CD14-positive monocyte (primary cell): ENCODE results near the gene TPRN. TPM values are rescaled to one million over a fixed set of nuclear protein-coding genes. Genes with fewer than 3 reads are reported as not detected.

Experiments
- DNase-seq, 3 donors: peaks; one replicate each; pipeline ENCODE4 v3.0.0-alpha.2; 2011 to 2022
- H2AFZ ChIP-seq: 2 replicates; pipeline ENCODE4 v1.6.0; 2012; ENCODE audit warnings: mild to moderate bottlenecking, low read depth, low read length, inconsistent platforms; ENCODE audit not compliant: insufficient read depth, poor library complexity, severe bottlenecking
- H3K27ac ChIP-seq, 2 donors: 1 replicate in 1 of 2; 2 replicates in 1 of 2; pipeline ENCODE4 v1.5.1; 2012 to 2013; ENCODE audit warnings: low read length in 2 of 2, control low read depth in 1 of 2, inconsistent platforms in 1 of 2, low read depth in 1 of 2, mild to moderate bottlenecking in 1 of 2
- H3K27me3 ChIP-seq, 2 donors: one replicate each; pipeline versions ENCODE4 v1.6.0 to v1.6.1; 2011 to 2013; ENCODE audit warnings: low read length in 2 of 2; ENCODE audit not compliant: control insufficient read depth in 2 of 2, insufficient read depth in 2 of 2
- H3K36me3 ChIP-seq, 2 donors: replicated peaks in 1 of 2; 1 replicate in 1 of 2; 2 replicates in 1 of 2; pipeline versions ENCODE4 v1.5.1 to v1.6.1; 2012 to 2013; ENCODE audit warnings: low read length in 2 of 2, control low read depth in 1 of 2, inconsistent platforms in 1 of 2, mild to moderate bottlenecking in 1 of 2; ENCODE audit not compliant: insufficient read depth in 2 of 2, control insufficient read depth in 1 of 2
- H3K4me1 ChIP-seq, 2 donors: 1 replicate in 1 of 2; 2 replicates in 1 of 2; pipeline versions ENCODE4 v1.5.1 to v1.6.1; 2012 to 2013; ENCODE audit warnings: low read length in 2 of 2, control low read depth in 1 of 2, inconsistent platforms in 1 of 2, mild to moderate bottlenecking in 1 of 2, moderate library complexity in 1 of 2; ENCODE audit not compliant: insufficient read depth in 2 of 2, control insufficient read depth in 1 of 2
- H3K4me2 ChIP-seq: replicated peaks from 2 replicates; pipeline ENCODE3; 2012; ENCODE audit warnings: low read length, moderate library complexity, mild to moderate bottlenecking; ENCODE audit not compliant: poor library complexity, severe bottlenecking; ENCODE audit errors: extremely low read depth
- H3K4me3 ChIP-seq, 3 experiments: fragments of 200-600 bp in 1 of 3; sonication (generic) in 1 of 3; replicated peaks in 1 of 3; 1 replicate in 2 of 3; 2 replicates in 1 of 3; pipeline ENCODE4 v1.5.1; 2011 to 2013; ENCODE audit warnings: low read length in 3 of 3, mild to moderate bottlenecking in 3 of 3, control low read depth in 2 of 3, low read depth in 2 of 3, inconsistent platforms in 1 of 3, moderate library complexity in 1 of 3
- H3K79me2 ChIP-seq: 2 replicates; pipeline ENCODE4 v1.6.0; 2012; ENCODE audit warnings: mild to moderate bottlenecking, control low read depth, inconsistent platforms, low read length, moderate library complexity; ENCODE audit not compliant: insufficient read depth
- H3K9ac ChIP-seq: 2 replicates; pipeline ENCODE4 v1.6.0; 2017; ENCODE audit warnings: low read length, mild to moderate bottlenecking; ENCODE audit not compliant: insufficient read depth, poor library complexity, severe bottlenecking
- H3K9me3 ChIP-seq, 2 donors: replicated peaks in 1 of 2; 1 replicate in 1 of 2; 2 replicates in 1 of 2; pipeline versions ENCODE4 v1.5.1 to v1.6.1; 2012 to 2013; ENCODE audit warnings: low read length in 2 of 2, control low read depth in 1 of 2; ENCODE audit not compliant: control insufficient read depth in 1 of 2, insufficient read depth in 1 of 2
- H4K20me1 ChIP-seq: 2 replicates; pipeline ENCODE4 v1.6.0; 2012; ENCODE audit warnings: mild to moderate bottlenecking, low read length, control low read depth, moderate library complexity; ENCODE audit not compliant: insufficient read depth
- H3K27ac Mint-ChIP-seq, 7 donors: one replicate each; pipeline ENCODE4 v1.8.0; 2020; ENCODE audit warnings: mild to moderate bottlenecking in 7 of 7, mixed read lengths in 7 of 7, moderate library complexity in 6 of 7, inconsistent platforms in 2 of 7
- H3K27me3 Mint-ChIP-seq, 3 donors: one replicate each; pipeline ENCODE4 v1.8.0; 2021 to 2022; ENCODE audit warnings: low read depth in 3 of 3, mild to moderate bottlenecking in 3 of 3, mixed read lengths in 3 of 3, moderate library complexity in 3 of 3, inconsistent platforms in 1 of 3
- H3K36me3 Mint-ChIP-seq, 2 donors: one replicate each; pipeline ENCODE4 v1.8.0; 2020; ENCODE audit warnings: mixed read lengths in 2 of 2, inconsistent platforms in 1 of 2, mild to moderate bottlenecking in 1 of 2
- H3K4me1 Mint-ChIP-seq: one replicate; pipeline ENCODE4 v1.8.0; 2020; ENCODE audit warnings: mild to moderate bottlenecking, mixed read lengths
- H3K4me3 Mint-ChIP-seq, 2 donors: one replicate each; pipeline ENCODE4 v1.8.0; 2020; ENCODE audit warnings: mild to moderate bottlenecking in 2 of 2, mixed read lengths in 2 of 2, moderate library complexity in 1 of 2
- H3K9me3 Mint-ChIP-seq, 7 donors: one replicate each; pipeline ENCODE4 v1.8.0; 2020 to 2022; ENCODE audit warnings: mixed read lengths in 7 of 7, mild to moderate bottlenecking in 6 of 7, moderate library complexity in 6 of 7, inconsistent platforms in 2 of 7
- CTCF ChIP-seq: fragments of 200-600 bp; IDR thresholded peaks from one replicate; pipeline ENCODE4 v1.8.0; 2022; ENCODE audit warnings: antibody characterized with exemption, mild to moderate bottlenecking
- WGBS: methylation state at CpG from one replicate; pipeline ENCODE4 v1.1.5; 2013; ENCODE audit warnings: missing lambda C conversion rate; ENCODE audit not compliant: insufficient coverage; 5-methylcytosine and 5-hydroxymethylcytosine counted together
- intact Hi-C, 2 donors: fragments of 100-400 bp; cut with micrococcal nuclease; formaldehyde crosslinking; loops; one replicate each; pipeline versions ENCODE4 v1.15.0 to v1.15.1; 2023
- polyA plus RNA-seq, 3 donors: library from polyadenylated mRNA; depleted of rRNA in 1 of 3; unstranded in 2 of 3; stranded (reverse) in 1 of 3; fragments of 300-500 nt in 2 of 3; fragments of >200 nt in 1 of 3; fragmentation: Illumina TruSeq in 2 of 3; gene quantifications; 1 replicate in 2 of 3; 2 replicates in 1 of 3; pipeline ENCODE4 v1.2.3, GENCODE V29; 2012 to 2021

TPRN gene
- polyA plus RNA-seq, 3 donors: 0.30 to 4.6 (median 0.46) TPM

GRCh38 chr9:137198902-137199283 lies 1.6 kb downstream of the TPRN start:
- no peaks in the 10 kb centered on the region for H3K9me3 Mint-ChIP-seq
- intact Hi-C loops: no loop called here
- H3K9ac ChIP-seq: no peak overlapping the region

GRCh38 chr9:137198051-137198901 lies 2.3 kb downstream of the TPRN start:
- Histone ChIP-seq H3K36me3 (peaks cover 0 to 2% of the 10 kb centered on the region in 2 donors), H3K27ac (no peak overlapping the region), H4K20me1 (peaks cover 21% of the 10 kb centered on the region), H3K79me2 (peaks cover 26% of the 10 kb centered on the region), H3K9me3 (no peaks in the 10 kb centered on the region), H3K4me3 (no peak overlapping the region), H3K9ac (no peak overlapping the region), H2AFZ (no peak overlapping the region), H3K4me1 (peaks cover 28 to 37% of the 10 kb centered on the region in 2 donors), H3K4me2 (peak overlapping the region; percentile 0), H3K27me3 (peaks cover 0 to 4% of the 10 kb centered on the region in 2 donors)
- H3K27me3 Mint-ChIP-seq: peaks cover 0 to 4% (median 0%) of the 10 kb centered on the region in 3 donors
- 94% methylated on average over 19 of the region's 19 CpGs for WGBS
- peaks cover 0 to 2% of the 10 kb centered on the region in 2 donors for H3K36me3 Mint-ChIP-seq
- DNase-seq: no peak
- no peak for TF ChIP-seq CTCF
- no peaks in the 10 kb centered on the region for H3K9me3 Mint-ChIP-seq
- intact Hi-C loops: no loop called here
- H3K4me3 Mint-ChIP-seq: no peak overlapping the region
- H3K4me1 Mint-ChIP-seq: peaks cover 31% of the 10 kb centered on the region
- H3K27ac Mint-ChIP-seq: no peak overlapping the region

More at GRCh38 chr9:137198902-137199283, 1.6 kb downstream of the TPRN start:
- H4K20me1 ChIP-seq: peaks cover 21% of the 10 kb centered on the region
- H3K27me3 ChIP-seq: peaks cover 0 to 4% of the 10 kb centered on the region in 2 donors
- WGBS: 86% methylated on average over 7 of the region's 11 CpGs
- H3K4me2 ChIP-seq: peak overlapping the region; percentile 0
- peaks cover 28 to 41% of the 10 kb centered on the region in 2 donors for H3K4me1 ChIP-seq
- H3K9me3 ChIP-seq: no peaks in the 10 kb centered on the region
- DNase-seq: no peak
- peaks cover 32% of the 10 kb centered on the region for H3K4me1 Mint-ChIP-seq
- peak overlapping the region in 1 of 3 experiments; percentile 41 for H3K4me3 ChIP-seq
- no peak overlapping the region for H3K4me3 Mint-ChIP-seq
- peaks cover 0 to 4% (median 0%) of the 10 kb centered on the region in 3 donors for H3K27me3 Mint-ChIP-seq
- peaks cover 31% of the 10 kb centered on the region for H3K79me2 ChIP-seq
- peaks cover 0 to 2% of the 10 kb centered on the region in 2 donors for H3K36me3 Mint-ChIP-seq
- no peak for TF ChIP-seq CTCF
- no peak overlapping the region for H3K27ac Mint-ChIP-seq
- no peak overlapping the region for H3K27ac ChIP-seq
- H2AFZ ChIP-seq: no peak overlapping the region
- H3K36me3 ChIP-seq: peaks cover 0 to 2% of the 10 kb centered on the region in 2 donors
